CD4-positive, alpha-beta T cell treated with Interleukin-17A for 1 hour (primary cell): ENCODE results near the gene DDIAS.
"Not testable (repeated sequence)": the region's sequence is repeated elsewhere in the genome, so short reads cannot be mapped to it uniquely, and the experiment has no call there.

Source experiments
- DNase-seq: peaks from one replicate; pipeline ENCODE4 v3.0.0-alpha.2; 2020

Gene DDIAS

DNA sequence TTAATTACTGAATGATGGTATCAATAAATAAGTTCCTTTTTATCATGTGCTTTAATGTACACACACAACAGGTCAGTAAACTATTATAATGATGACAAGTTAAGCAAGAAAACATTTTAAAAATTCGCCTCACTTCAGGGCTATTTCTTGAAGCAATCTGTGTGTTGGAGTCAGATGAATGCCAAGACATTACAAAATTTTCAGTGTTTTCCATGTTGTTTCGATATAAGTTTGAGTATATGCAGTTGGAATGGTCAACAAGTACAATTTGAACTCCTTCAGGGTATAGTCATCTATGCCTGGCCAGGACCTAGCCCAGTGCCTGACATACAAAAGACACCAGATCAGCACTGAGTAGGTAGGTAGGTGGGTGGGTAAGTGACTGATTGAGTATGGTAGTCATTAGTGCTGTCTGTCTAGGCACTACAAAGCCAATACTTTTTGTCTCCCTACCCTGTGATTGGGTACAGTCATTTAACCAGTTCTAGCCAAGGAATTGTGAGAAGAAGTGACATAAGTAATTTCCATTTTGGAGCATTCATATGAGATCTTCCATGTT lies 8.8 kb upstream of the DDIAS start:
- no peak for DNase-seq

- no peak for DNase-seq
Measured at GRCh38 chr11:82895437-82896091, 6.0 kb upstream of the DDIAS start.

- DNase-seq, result no peak
Measured at GRCh38 chr11:82896183-82896582, 5.4 kb upstream of the DDIAS start.

GRCh38 chr11:82898241-82898640 lies 3.3 kb upstream of the DDIAS start:
- no peak for DNase-seq

GRCh38 chr11:82899186-82899820 lies 2.2 kb upstream of the DDIAS start:
- DNase-seq, result peak; percentile 51

DNA sequence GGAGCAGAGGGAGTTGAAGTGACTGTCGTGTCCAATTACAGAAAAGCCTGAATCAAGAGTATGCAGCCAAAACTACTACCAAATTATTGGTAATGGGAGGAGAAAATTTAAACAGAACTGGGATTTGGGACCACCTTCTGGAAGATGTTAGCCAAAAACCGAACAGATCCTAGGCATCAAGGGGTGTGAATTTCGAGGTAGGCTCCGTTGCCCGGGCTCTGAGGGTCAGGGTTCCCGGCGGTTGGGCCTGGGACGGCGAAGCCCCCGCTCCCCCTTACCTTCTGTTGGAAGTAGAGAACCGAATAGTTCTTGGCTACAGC lies 1.6 kb upstream of the DDIAS start:
- no peak for DNase-seq

DNA sequence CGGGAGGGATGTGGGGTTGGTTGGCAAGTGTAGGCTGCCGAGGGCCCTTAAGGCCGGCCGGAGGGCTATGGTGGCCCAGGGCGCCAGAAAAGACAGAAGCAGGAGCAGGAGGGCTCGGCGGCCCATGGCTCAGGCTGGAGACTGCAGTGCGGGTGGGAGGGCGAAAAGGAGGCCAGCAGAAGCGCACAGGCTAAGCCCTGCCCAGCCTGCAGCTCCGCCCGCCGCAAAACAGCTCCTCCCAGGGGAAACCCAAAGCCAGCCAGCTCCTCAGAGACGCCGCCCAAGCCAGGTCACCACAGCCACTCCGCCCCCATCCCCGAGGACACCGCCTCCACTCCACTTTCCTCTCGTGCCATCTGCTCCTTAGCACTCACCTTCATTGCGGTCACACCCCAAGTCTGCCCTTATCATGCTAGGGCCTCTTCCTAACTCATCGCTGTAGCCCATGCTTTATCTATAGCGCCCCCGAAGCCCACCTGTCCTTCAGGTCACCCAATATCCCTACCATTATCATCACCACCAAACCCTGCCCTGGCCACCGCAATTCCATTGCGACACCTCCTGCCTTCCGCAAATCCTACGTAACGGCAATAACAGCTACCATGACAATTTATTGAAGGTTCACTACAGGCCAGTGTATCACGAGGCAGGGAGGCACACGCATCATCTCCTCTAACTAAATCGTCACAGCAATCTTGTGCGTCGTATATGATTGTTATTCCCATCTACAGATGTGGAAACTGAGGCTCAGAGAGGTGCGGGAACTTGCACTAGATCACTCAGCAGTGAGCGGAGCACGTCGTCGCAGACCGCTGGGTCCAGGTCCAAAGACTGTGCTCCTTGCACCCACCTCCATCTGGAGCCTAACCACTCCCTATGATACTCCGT lies 1.0 kb upstream of the DDIAS start, which contains the start of gene PRCP:
PRCP (minus strand) TSS at position 154 of the 888 bp plus-strand sequence; CDS start at position 126, 28 bp downstream.
- peak; percentile 94 for DNase-seq

- DNase-seq, result no peak
Measured at GRCh38 chr11:82901922-82902485, 468 bp downstream of the DDIAS start.

DNA sequence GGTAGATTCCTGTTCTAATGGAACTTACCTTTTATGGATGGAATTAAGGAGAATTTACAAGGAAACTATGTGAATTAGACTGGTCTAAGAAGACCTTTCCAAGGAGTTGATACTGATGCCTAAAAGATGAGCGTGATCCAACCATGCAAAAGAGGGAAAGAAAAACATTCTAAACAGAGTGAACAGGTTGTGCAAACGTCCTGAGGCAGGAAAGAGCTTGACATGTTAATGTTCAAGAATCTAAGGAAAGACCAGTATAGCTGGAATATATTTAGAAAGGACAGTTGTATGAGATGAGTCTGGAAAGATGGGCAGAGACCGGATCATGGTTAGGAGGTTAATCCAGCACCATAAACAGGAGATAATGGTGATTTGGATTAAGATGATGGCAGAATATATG lies 1.3 kb downstream of the DDIAS start:
- DNase-seq, result no peak

DNA sequence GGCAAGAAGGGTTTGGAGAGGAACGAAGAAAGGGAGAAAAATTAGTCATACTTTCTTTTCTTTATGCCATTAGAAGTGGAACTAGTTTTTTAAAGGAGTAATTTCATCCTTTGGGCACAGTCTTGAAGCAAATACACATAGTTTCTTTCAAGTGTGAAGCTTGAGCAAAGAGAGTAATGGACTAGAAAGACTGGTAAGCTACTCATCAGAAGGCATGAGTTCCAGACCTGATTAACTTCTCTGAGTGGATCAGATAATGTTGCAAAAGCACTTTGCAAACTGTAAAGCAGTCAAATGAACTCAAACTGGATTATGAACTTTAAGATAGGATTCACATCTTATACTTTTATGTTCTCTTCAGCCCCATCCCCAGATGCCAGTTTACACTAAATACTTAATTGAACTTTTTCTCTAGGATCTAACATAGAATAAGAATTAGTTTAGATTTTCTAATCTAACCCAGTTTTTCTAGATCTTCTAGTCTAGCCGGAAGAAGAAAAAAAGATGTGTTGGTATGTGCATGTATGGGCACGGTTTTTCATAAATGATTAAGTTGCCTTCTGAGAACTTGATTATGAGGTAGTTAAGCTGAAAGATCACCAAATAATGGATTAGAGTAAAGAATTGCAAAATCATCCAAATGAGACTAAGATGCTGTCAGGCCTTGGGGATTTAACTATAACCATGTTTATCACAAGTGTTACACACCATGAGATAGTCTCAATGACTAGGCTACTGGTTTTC lies 2.5 kb downstream of the DDIAS start:
- no peak for DNase-seq

- DNase-seq, result peak; percentile 56
Measured at GRCh38 chr11:82906236-82906635, 4.7 kb downstream of the DDIAS start.

DNA sequence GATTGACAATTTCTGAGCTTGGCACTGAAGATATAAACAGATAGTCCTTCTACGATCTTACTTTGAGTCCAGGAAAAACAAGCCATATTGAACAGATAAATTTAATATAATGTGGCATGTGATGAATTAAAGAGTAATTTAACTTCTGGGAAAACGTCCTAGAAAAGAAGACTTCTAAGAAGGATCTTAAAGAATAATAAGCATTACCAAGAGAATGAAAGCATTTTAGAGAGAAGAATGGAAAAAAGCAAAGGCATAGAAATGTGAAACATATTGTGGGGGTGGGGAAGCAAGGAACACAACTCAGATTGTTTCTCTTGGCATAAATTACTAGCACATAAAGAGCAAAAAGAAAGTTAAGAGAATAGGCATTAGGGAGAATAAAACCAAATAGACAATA lies 5.4 kb downstream of the DDIAS start:
- DNase-seq, result no peak

DNA sequence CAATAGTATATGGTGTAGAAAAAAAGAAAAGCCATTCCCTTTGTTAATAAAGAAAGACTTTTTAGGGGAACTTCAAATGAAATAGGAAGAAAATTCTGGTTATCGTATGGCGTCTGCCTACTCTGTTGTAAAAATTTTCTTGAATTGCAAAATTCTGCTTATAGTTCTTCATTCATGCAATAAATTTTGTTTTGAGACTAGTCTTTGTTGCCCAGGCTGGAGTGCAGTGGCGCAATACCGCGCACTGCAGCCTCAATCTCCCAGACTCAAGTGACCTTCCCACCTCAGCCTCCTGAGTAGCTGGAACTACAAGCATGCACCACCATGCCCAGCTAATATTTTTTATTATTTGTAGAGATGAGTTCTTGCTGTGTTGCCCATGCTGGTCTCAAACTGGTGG lies 5.8 kb downstream of the DDIAS start:
- DNase-seq, result no peak

DNA sequence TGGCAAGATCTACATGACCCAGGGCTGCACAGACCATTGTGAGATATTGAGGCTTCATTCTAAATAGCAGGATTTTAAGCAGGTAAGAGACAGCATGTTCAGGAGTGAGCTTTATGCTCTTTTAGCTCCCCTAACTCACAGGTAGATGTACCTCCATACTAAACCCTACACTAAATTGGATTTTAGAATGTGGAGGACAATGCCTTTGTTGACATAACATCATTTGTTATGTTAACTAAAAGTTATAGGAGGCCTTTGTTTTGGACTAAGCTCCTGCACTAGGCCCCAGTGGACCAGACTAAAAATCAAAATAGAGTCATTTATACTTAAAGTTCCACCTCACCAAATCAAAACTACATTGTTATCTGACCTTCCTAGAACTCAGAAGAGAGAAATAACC lies 6.8 kb downstream of the DDIAS start:
- DNase-seq, result no peak

DNA sequence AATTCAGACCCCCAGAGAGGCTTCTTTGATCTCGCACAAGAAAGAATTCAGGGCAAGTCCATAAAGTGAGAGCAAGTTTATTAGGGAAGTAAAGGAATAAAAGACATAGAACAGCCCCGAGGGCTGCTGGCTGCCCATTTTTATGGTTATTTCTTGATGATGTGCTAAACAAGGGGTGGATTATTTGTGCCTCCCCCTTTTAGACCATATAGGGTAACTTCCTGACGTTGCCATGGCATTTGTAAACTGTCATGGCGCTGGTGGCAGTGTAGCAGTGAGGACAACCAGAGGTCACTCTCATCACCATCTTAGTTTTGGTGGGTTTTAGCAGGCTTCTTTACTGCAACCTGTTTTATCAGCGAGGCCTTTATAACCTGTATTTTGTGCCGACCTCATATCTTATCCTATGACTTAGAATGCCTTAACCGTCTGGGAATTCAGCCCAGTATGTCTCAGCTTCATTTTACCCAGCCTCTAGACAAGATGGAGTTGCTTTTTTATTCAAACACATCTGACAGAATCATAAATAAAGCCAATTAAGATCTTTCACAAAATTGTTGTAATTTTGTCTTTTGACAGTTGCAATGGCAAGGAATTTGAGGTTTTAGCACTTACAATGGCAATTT lies 7.6 kb downstream of the DDIAS start:
- no peak for DNase-seq

GRCh38 chr11:82919786-82920185 lies 18.2 kb downstream of the DDIAS start:
- not testable (repeated sequence) for DNase-seq

- peak; percentile 60 for DNase-seq
Measured at GRCh38 chr11:82920227-82920626, 18.7 kb downstream of the DDIAS start.

DNA sequence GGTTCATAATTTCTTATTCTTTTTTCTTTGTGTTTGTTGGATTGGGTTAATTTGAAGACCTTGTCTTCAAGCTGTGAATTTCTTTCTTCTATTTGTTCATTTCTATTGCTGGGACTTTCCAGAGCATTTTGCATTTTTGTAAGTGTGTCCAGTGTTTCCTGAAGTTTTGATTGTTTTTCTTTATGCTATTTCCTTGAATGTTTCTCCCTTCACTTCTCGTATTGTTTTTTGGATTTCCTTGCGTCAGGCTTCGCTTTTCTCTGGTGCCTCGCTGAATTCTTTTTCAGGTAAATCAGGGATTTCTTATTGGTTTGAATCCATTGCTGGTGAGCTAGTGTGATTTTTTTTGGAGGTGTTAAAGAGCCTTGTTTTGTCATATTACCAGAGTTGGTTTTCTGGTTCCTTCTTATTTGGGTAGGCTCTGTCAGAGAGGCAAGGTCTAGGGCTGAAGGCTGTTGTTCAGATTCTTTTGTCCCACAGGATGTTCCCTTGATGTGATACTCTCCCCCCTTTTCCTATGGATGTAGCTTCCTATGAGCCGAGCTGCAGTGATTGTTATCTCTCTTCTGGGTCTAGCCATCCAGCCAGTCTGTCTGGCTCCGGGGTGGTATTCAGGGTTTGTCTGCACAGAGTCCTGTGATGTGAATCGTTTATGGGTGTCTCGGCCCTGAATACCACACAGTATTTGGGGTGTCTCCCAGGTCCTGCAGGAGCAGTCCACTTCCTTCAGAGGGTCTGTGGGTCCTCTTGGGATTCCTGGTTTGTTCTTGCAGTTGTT lies 21.0 kb downstream of the DDIAS start:
- DNase-seq, result not testable (repeated sequence)

DNA sequence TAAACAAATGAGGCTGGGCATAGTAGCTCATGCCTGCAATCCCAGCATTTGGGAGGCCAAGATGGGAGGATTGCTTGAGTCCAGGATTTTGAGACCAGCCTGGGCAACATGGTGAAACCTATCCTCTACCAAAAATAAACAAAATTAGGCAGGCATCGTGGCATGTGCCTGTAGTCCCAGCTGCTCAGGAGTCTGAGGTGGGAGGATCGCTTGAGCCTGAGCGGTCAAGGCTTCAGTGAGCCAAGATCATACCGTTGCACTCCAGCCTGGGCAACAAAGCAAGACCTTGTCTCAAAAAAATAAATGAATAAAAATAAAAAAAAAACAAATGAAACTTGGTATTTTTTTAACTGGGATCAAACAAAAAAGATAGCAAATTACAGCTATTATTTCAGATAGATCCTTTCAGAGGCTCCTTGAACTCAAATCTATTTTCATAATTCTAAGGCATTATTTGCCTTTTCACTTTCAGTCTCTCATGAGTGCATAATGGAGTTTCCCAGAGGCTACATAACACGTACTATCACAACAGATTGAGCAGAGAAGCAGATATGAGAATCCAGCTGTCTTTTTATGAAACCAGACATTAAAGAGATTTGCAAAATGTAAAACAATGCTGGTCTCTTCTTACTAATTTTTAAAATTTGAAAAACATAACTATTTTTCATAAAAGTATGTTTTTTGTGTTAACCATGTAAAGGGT lies 23.1 kb downstream of the DDIAS start:
- DNase-seq, result no peak

GRCh38 chr11:82927264-82927880 lies 25.8 kb downstream of the DDIAS start:
- DNase-seq, result peak; percentile 79
